GM12878 (cell line): Measurements from ENCODE around the gene CEND1. TPM values are rescaled to one million over a fixed set of nuclear protein-coding genes. Genes with fewer than 3 reads are reported as not detected.

Source experiments
- BCLAF1 ChIP-seq: fragments of 450-650 bp; IDR thresholded peaks from 2 replicates; pipeline ENCODE4 v1.6.1; 2017; ENCODE audit warnings: antibody characterized with exemption, mild to moderate bottlenecking, moderate library complexity
- BHLHE40 ChIP-seq, 2 experiments: fragments of 450-650 bp in 1 of 2; IDR thresholded peaks; 2 replicates each; pipeline ENCODE4 v1.6.1; 2011 to 2017; ENCODE audit warnings: low read depth in 2 of 2, borderline replicate concordance in 1 of 2, improper control_type of control experiment in 1 of 2, low read length in 1 of 2, mild to moderate bottlenecking in 1 of 2
- CEBPB ChIP-seq, 2 experiments: fragments of 150-350 bp in 1 of 2; IDR thresholded peaks; 2 replicates each; pipeline ENCODE4 v1.6.1; 2012 to 2014; ENCODE audit warnings: low read depth in 2 of 2, low read length in 2 of 2, borderline replicate concordance in 1 of 2, inconsistent platforms in 1 of 2
- CHD2 ChIP-seq: IDR thresholded peaks from 2 replicates; pipeline ENCODE4 v1.6.1; 2011; ENCODE audit warnings: low read depth, low read length, improper control_type of control experiment, borderline replicate concordance
- E2F4 ChIP-seq: IDR thresholded peaks from 2 replicates; pipeline ENCODE4 v1.6.1; 2012; ENCODE audit warnings: low read depth, low read length, improper control_type of control experiment
- ESRRA ChIP-seq: IDR thresholded peaks from 2 replicates; pipeline ENCODE4 v1.6.1; 2012; ENCODE audit warnings: mild to moderate bottlenecking, low read length, improper control_type of control experiment
- EZH2 ChIP-seq: IDR thresholded peaks from 2 replicates; pipeline ENCODE4 v1.6.1; 2012; ENCODE audit warnings: low read depth, mild to moderate bottlenecking, control low read depth, inconsistent platforms, low read length, borderline replicate concordance; ENCODE audit not compliant: control insufficient read depth
- IRF3 ChIP-seq: fragments of 450-650 bp; IDR thresholded peaks from 2 replicates; pipeline ENCODE4 v1.6.1; 2014; ENCODE audit warnings: mild to moderate bottlenecking
- MTA2 ChIP-seq: fragments of 450-650 bp; IDR thresholded peaks from 2 replicates; pipeline ENCODE4 v1.6.1; 2016; ENCODE audit warnings: low read depth, mild to moderate bottlenecking, moderate library complexity
- MXI1 ChIP-seq: fragments of 150-350 bp; IDR thresholded peaks from 2 replicates; pipeline ENCODE4 v1.6.1; 2011; ENCODE audit warnings: low read depth, mild to moderate bottlenecking, inconsistent platforms, low read length, improper control_type of control experiment
- NFXL1 ChIP-seq: fragments of 450-650 bp; IDR thresholded peaks from 2 replicates; pipeline ENCODE4 v1.6.1; 2017; ENCODE audit warnings: antibody characterized with exemption, mild to moderate bottlenecking, borderline replicate concordance
- PBX3 ChIP-seq: IDR thresholded peaks from 2 replicates; pipeline ENCODE4 v1.6.1; 2011; ENCODE audit warnings: mild to moderate bottlenecking, low read depth, low read length, moderate library complexity; ENCODE audit not compliant: insufficient replicate concordance
- PKNOX1 ChIP-seq: fragments of 450-650 bp; IDR thresholded peaks from 2 replicates; pipeline ENCODE4 v1.6.1; 2016; ENCODE audit warnings: mild to moderate bottlenecking
- RB1 ChIP-seq: fragments of 450-650 bp; formaldehyde crosslinking; IDR thresholded peaks from 2 replicates; pipeline ENCODE4 v1.6.1; 2017; ENCODE audit warnings: mild to moderate bottlenecking, borderline replicate concordance
- RBBP5 ChIP-seq: fragments of 200-600 bp; sonication (generic); conservative IDR thresholded peaks from 2 replicates; pipeline ENCODE4 v1.6.1; 2016
- SMAD1 ChIP-seq: fragments of 450-650 bp; IDR thresholded peaks from 2 replicates; pipeline ENCODE4 v1.6.1; 2018; ENCODE audit warnings: mild to moderate bottlenecking, low read depth; ENCODE audit not compliant: partially characterized antibody
- SPI1 ChIP-seq: IDR thresholded peaks from 2 replicates; pipeline ENCODE4 v1.6.1; 2011; ENCODE audit warnings: low read depth, mild to moderate bottlenecking, low read length, moderate library complexity, borderline replicate concordance; ENCODE audit not compliant: insufficient read depth
- SREBF1 ChIP-seq: IDR thresholded peaks from 2 replicates; pipeline ENCODE4 v1.6.1; 2012; ENCODE audit warnings: mild to moderate bottlenecking, low read length
- STAT3 ChIP-seq: IDR thresholded peaks from 2 replicates; pipeline ENCODE4 v1.6.1; 2011; ENCODE audit warnings: low read depth, low read length, improper control_type of control experiment
- ZNF24 ChIP-seq: fragments of 450-650 bp; IDR thresholded peaks from 2 replicates; pipeline ENCODE4 v1.6.1; 2017; ENCODE audit warnings: antibody characterized with exemption, mild to moderate bottlenecking
- ZNF274 ChIP-seq: IDR thresholded peaks from one replicate; pipeline ENCODE4 v1.8.0; 2011; ENCODE audit not compliant: insufficient read length, insufficient read depth
- polyA plus RNA-seq, 11 experiments: library from polyadenylated mRNA; depleted of rRNA in 4 of 11; unstranded in 6 of 11; stranded (reverse) in 5 of 11; fragments of >200 nt; fragmentation: Nextera tagmentation in 4 of 11; fragmentation: Illumina TruSeq in 1 of 11; extraction: Ambion mirVana in 4 of 11; extraction: Trizol in 1 of 11; gene quantifications; 1 replicate in 1 of 11; 2 replicates in 10 of 11; pipeline versions ENCODE4 v1.2.1 to v1.2.3, GENCODE V29; 2011 to 2016; ENCODE audit warnings: inconsistent platforms in 2 of 11, missing spikeins in 2 of 11, low read depth in 1 of 11
- total RNA-seq, 4 experiments: library from RNA; depleted of rRNA in 3 of 4; stranded (reverse); fragments of >200 nt in 3 of 4; fragmentation: Illumina TruSeq in 1 of 4; extraction: Trizol in 1 of 4; gene quantifications; 2 replicates each; pipeline versions ENCODE4 v1.2.1 to v1.2.3, GENCODE V29; 2013 to 2021

The CEND1 gene
- total and polyA plus RNA-seq, 10 of the 15 experiments (the other 5 are each of a cell fraction or from before 2014, with no cell fraction given): 0.31 to 13.6 (median 7.2) TPM; not detected in 1

- TF ChIP-seq IRF3 (0 out of 2 replicates have a peak, but pooled peaks have one; percentile 52), NFXL1 (no peak), BHLHE40 (IDR thresholded peaks at IDR 0.05; ENCODE audit: borderline replicate concordance in 1 of 2, low read depth in 2 of 2, low read length in 1 of 2) (peak; percentile 89 to 98), SPI1 (no peak), RB1 (peak; percentile 91; the same call in 1 of the 2 replicates), ZNF24 (no peak), SREBF1 (no peak), MTA2 (no peak), ESRRA (no peak), MXI1 (no peak), SMAD1 (no peak), CHD2 (no peak), PKNOX1 (no peak), PBX3 (no peak), RBBP5 (no peak), BCLAF1 (no peak), EZH2 (no peak), CEBPB (IDR thresholded peaks at IDR 0.05; ENCODE audit: borderline replicate concordance in 1 of 2, low read depth in 2 of 2, low read length in 2 of 2) (no peak), ZNF274 (no peak), E2F4 (no peak), STAT3 (no peak)
Observed at GRCh38 chr11:777288-778255, 12.3 kb downstream of the CEND1 start, which contains the start of gene GATD1 (continued).
